GM19023 (cell line): ENCODE data around the gene POLR3H.

Experiments used
- ATAC-seq: cut with Tn5 transposase; IDR thresholded peaks from one replicate; pipeline ENCODE4 v1.9.1; 2021; ENCODE audit warnings: mild to moderate bottlenecking, moderate library complexity; ENCODE audit not compliant: unreplicated experiment

Gene POLR3H

GRCh38 chr22:41539146-41540005, 4.9 kb downstream of the POLR3H start:
- ATAC-seq, result no peak

DNA sequence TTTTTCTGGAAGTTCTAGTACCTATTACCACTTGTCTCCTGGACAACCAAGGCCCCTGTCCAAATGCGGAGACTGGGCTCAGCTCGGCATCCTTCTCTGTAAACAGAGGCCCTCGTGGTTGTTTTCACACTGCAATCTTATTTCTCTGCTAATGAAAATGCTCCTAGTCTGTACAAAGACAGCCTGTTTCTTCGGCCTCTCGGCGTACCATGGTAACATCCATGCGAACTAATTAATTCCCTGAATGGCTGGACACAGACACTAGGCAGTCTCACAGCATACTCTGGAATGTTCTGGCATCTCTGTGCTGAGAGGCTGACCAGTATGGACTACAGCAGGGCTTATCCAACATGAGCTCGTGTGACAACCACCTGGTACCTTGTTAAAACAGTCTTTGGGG, 5.7 kb downstream of the POLR3H start:
- ATAC-seq, result no peak

DNA sequence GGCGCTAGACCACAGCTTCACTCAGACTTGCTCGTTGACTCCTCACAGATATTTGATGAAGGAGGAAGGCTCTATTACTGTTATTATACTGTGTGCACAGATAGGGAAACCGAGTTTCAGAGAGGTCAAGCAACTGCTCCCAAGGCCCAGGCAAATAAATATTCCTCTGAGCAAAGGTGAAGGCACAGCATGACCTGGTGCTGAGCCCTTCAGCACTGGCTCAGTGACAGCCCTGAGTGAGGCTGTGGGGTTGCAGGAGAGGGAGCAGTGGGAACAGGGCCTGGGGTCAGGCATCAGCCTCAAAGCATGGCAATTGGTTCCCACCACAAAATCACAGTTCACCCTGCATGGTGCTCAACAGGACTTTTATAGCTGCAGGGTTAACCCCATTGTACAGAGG, 7.1 kb downstream of the POLR3H start:
- ATAC-seq, result no peak

DNA sequence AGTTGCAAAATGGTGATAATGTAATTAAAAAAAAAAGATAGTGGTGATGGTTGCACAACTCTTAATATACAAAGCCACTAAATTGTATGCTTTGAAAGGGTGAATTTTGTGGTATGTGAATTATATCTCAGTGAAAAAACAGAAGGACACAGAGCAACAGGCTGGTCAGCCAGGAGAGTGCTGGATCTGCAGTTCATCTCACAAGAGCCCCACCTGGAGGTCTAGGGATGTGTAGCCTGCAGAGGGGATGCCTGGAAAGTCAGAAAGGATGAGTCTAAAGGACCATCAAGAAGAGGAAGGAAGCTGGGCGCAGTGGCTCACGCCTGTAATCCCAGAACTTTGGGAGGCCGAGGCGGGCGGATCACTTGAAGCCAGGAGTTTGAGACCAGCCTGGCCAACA, 9.0 kb downstream of the POLR3H start:
- no peak for ATAC-seq

- ATAC-seq, result no peak
Observed at GRCh38 chr22:41534219-41534618, 10.1 kb downstream of the POLR3H start.

GRCh38 chr22:41532908-41533825, 11.1 kb downstream of the POLR3H start:
- ATAC-seq, result peak; percentile 55

GRCh38 chr22:41531715-41532477, 12.4 kb downstream of the POLR3H start:
- ATAC-seq, result no peak

- ATAC-seq, result no peak
Observed at GRCh38 chr22:41530890-41531714, 13.2 kb downstream of the POLR3H start.

DNA sequence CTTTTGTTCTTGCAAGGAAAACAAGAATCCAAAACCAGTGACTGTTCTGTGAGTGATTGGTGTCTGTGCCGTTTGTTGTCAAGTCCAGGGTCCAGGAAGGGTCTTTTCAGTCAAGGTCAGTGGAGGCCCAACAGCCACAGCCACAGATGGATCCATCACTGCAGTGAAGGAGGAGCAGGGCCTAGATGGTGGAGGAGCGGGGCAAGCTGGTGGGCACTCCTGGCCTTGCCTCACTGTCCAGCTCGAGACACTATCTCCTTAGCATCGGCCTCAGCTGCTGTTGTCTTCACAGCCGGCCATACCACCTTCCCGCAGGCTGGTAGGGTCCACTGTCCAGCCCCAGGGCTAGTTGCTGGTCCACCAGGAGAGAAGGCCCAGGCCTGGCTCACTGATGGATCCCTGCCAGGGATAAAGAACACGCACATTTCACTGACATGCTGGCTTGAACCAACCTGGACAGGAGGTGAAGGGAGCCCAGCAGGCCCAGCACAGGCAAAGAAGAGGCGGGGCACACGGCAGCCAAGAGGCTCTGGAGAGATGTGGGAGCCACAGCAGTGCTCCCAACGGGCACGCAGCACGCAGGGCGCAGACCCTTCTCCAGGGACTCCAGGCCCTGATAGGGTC, 15.2 kb downstream of the POLR3H start:
- no peak for ATAC-seq

- no peak for ATAC-seq
Observed at GRCh38 chr22:41528132-41528766, 16.0 kb downstream of the POLR3H start.

GRCh38 chr22:41526830-41527799, 17.2 kb downstream of the POLR3H start:
- no peak for ATAC-seq

DNA sequence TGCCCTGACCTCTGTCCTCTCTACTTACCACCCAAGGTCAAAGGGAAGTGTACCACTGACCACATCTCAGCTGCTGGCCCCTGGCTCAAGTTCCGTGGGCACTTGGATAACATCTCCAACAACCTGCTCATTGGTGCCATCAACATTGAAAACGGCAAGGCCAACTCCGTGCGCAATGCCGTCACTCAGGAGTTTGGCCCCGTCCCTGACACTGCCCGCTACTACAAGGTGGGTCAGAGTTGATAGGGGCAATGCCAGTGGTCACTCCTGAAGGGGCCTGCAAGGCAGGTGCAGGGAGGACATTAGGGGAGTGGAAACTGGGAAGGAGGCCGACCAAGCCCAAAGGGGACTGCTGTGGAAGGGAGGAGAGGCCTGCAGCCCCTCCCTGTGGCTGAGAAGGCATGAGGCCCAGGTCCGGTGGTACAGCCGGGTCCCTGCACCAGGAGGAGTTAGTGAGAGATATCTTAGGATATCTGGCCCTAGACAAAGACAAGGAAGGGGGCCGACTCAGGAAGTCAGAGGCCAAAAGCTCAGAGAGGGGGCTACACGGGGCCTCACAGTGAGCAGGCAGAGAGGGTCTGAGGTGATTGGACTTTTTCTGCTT, 17.9 kb downstream of the POLR3H start:
- ATAC-seq, result no peak

- no peak for ATAC-seq
Observed at GRCh38 chr22:41525450-41526225, 18.6 kb downstream of the POLR3H start.

GRCh38 chr22:41524809-41525449, 19.3 kb downstream of the POLR3H start:
- ATAC-seq, result no peak

GRCh38 chr22:41524251-41524661, 20.0 kb downstream of the POLR3H start:
- ATAC-seq, result no peak

- no peak for ATAC-seq
Observed at GRCh38 chr22:41523464-41524221, 20.6 kb downstream of the POLR3H start.
